Measurements from ENCODE around the gene LTO1.

GRCh38 chr11:69689484-69690319, 14.5 kb upstream of the LTO1 start:
- TF ChIP-seq EZH2phosphoT487 (IDR thresholded peaks at IDR 0.05; ENCODE audit: borderline replicate concordance, low read length) (no peak), CTCF (conservative IDR thresholded peaks at IDR 0.05; ENCODE audit: low read depth, low read length) (no peak)

Measured in PC-3 (cell line).